Lower leg skin (tissue), 3 donors: ENCODE measurements around the gene SCD5.

ENCODE experiments used
- POLR2A ChIP-seq, 2 donors: fragments of 450-650 bp; IDR thresholded peaks; one replicate each; pipeline ENCODE4 v1.6.1; 2016 to 2017; ENCODE audit warnings: antibody characterized with exemption in 2 of 2, mild to moderate bottlenecking in 1 of 2, moderate library complexity in 1 of 2
- TF ChIP-seq, protein P1 (sequence below), 3 donors: fragments of 450-650 bp; IDR thresholded peaks; one replicate each; pipeline ENCODE4 v1.5.1; 2016; ENCODE audit warnings: antibody characterized with exemption in 3 of 3, mild to moderate bottlenecking in 3 of 3, moderate library complexity in 2 of 3

DNA sequence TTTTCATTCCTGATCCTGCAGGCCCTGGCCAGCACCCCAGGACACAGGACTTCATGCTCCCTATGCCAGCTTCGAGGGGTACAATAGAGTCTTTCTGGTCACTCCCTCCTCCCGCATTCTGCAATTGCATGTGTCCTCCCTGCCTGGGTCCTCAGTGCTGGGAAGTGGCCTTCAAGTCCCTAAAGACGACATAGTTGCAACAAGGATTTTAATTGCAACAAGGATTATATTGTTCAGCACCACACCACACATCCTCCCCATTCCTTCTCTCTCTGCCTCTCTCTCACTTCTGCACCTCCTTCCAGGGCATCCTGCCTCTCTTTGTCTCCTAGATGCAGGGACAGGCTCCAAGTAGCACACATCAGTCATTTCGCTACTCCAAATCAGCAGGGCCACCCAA lies 25.5 kb downstream of the SCD5 start:
- TF ChIP-seq, protein P1, sequence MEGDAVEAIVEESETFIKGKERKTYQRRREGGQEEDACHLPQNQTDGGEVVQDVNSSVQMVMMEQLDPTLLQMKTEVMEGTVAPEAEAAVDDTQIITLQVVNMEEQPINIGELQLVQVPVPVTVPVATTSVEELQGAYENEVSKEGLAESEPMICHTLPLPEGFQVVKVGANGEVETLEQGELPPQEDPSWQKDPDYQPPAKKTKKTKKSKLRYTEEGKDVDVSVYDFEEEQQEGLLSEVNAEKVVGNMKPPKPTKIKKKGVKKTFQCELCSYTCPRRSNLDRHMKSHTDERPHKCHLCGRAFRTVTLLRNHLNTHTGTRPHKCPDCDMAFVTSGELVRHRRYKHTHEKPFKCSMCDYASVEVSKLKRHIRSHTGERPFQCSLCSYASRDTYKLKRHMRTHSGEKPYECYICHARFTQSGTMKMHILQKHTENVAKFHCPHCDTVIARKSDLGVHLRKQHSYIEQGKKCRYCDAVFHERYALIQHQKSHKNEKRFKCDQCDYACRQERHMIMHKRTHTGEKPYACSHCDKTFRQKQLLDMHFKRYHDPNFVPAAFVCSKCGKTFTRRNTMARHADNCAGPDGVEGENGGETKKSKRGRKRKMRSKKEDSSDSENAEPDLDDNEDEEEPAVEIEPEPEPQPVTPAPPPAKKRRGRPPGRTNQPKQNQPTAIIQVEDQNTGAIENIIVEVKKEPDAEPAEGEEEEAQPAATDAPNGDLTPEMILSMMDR (IDR thresholded peaks at IDR 0.05), result no peak
- TF ChIP-seq POLR2A (IDR thresholded peaks at IDR 0.05), result no peak
